Muscle of back (tissue), 11 donors: ENCODE measurements around the gene MRPL23. TPM values are rescaled to one million over a fixed set of nuclear protein-coding genes. Genes with fewer than 3 reads are reported as not detected.

Source experiments
- DNase-seq, 3 donors: peaks; one replicate each; pipeline versions ENCODE4 v3.0.0 to v3.0.0-alpha.2; 2013
- polyA plus RNA-seq, 10 donors: library from polyadenylated mRNA; unstranded; fragments of 120-200 nt; gene quantifications; one replicate each; pipeline ENCODE4 v1.2.1, GENCODE V29; 2013; ENCODE audit not compliant: insufficient read length in 10 of 10

MRPL23 gene
- polyA plus RNA-seq, 10 donors, result 57.6 to 94.8 (median 82.0) TPM

DNA sequence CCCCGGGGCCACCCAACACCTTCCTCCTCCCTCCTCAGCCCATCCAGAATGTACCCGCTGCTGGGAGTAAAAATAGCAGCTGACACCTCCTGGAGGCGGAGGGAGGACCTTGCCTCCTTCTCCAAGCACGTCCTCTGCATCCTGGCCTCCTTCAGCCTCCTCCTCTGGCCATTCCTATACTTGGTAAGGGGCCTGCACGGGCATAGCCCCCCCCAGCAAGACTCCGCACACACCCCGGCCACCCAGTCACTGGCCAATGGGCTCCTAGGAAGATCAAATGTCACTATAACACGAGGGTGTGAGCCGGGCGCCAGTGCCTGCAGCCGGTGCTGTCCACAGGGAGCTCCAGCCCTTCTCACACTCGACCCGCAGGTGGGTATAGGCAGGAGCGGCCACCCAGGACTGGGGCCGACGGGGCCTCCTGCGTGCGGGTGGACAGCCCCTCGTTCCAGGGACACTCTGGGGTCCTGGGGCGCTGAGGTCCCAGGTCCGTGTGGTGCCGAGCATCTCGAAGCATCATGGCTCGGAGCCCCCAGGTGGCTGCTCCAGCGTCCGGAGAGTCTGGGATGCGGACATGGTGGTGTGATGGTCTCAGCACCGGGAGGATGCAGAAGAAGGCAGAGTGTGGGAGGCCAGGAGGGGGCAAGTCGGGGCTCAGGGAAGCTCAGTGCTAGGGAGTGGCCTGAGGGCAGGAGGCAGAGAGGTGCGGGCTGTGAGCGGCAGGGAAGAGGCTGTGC is 27.6 kb upstream of the MRPL23 start, which contains the start of gene TNNT3:
Gene TNNT3 (plus strand): TSS at position 313 of the 737 bp plus-strand sequence. CDS start 3,172 bp downstream, outside the sequence.
- DNase-seq, result peak; percentile 71 to 73 (median 72)

DNA sequence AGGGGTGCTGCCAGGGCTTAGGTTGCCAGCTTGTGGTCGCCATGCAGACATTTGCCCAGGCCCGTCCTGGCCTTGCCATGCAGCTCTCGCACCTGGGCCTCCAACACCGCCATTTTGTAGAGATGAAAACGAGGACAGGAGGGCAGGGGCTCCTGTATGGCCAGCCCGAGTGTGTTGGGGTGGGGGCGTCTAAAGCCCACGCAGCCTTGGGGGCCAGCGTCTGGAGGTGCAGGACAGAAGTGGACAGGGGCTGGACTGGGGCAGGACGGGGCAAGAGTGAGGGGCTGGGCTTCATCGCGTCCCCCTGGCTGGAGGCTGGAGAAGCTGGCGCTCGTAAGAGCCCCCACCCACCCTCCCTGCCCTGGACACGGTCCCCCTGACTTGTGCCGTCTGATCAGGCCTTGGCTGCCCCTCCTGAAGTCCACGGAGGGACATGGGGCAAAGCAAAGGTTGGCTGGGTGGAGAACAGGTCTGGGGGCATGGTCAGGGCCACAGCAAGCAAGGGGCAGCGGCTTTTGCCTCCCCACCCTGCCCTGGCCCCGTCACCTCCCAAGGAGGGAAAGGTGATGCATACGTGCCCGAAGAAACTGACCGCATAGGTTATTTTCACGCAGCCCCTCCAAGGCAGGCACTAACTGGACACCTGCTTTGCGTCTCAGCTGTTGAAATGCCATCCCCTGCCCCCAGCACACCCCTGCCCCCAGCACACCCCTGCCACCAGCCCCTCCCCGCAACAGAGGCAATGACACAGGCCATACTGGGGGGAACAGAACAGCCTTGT is 26.8 kb upstream of the MRPL23 start:
- DNase-seq, result peak in 1 of 3 donors; percentile 41

DNA sequence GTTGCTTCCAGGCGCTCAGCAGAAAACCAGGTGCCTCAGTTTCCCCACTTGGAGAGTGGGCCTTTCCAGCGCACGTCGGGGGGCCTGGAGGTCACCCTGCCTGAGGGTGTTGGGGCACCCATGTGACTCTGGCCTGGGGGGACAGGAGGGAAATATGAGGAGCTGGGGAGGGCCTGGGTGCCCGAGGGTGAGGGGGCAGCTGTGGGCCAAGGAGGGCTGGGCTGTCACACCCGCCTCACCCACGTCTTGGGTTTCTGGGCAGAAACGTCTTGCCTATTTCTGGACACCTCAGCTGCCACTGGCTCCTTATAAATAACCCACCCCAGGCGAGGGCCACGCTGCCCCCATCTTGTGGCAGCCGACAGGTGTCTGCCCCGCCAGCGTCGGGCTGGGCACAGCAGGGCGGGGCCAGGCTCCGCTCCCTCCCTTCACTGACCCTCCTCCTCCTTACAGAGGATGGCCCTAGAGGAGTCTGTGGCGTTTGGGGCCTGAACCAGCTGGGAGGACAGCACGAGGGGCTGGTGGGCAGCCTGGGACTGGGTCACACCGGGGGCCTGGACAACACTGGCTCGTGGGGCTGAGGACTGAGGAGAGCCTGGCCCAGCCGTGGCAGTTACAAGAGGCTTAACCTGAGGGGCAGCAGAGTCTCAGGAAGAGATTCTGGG is 26.1 kb upstream of the MRPL23 start:
- DNase-seq, result peak in 2 of 3 donors; percentile 61 to 64

DNA sequence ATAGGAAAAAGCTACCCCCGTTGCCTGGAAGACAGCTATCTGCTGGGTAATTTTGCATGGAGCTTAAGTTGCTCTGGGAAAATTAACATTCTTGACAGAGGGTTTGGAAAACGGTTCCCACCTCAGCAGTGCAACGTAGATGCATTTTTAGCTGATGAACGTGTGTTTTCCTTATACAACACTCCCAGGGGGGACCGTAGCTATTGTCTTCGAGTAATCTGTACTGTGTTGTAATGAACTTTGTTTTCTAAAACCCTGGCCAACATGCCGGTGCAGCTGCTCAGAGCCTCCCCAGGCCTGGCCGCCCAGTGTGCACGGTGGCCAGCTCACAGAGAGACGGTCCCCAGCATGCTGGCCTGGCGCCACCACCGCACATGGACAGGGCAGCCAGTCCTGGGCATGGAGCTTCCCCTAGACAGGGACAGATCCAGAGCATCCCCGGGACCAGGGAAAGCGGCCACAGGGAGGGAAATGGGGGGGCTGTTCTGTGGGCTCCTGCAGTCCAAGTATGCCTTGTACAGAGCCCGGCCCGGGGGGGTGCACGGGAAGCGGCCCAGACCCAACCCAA is 25.5 kb upstream of the MRPL23 start:
- DNase-seq, result peak; percentile 84 to 98 (median 95)

DNA sequence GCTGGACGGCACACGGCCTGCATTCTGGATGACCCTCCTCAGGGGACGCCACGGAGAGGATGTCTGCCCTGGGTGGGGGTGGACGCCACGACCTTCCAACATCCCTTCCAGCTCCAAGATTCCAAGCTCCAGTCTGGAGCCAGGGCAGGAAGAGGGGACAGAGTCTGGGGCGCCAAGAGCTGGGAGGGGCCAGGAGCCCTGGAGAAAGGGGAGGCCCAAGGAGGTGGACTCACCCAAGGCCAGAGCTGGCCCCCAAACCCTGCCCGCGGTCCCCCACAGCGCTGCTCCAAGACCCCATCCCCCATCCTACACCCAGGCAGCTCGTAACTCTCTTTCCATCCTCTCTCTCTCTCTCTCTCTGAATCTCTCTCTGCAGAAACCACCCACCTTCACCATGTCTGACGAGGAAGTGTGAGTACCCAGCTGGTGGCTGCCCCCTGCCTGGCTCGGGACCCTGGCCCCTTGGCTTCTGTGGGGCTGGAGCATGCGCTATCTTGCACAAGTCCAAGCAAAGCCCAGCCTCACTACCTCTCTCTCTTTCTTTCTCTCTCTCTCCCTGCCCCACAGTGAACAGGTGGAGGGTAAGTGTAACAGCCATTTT is 24.6 kb upstream of the MRPL23 start:
- peak in 2 of 3 donors; percentile 86 to 94 for DNase-seq

DNA sequence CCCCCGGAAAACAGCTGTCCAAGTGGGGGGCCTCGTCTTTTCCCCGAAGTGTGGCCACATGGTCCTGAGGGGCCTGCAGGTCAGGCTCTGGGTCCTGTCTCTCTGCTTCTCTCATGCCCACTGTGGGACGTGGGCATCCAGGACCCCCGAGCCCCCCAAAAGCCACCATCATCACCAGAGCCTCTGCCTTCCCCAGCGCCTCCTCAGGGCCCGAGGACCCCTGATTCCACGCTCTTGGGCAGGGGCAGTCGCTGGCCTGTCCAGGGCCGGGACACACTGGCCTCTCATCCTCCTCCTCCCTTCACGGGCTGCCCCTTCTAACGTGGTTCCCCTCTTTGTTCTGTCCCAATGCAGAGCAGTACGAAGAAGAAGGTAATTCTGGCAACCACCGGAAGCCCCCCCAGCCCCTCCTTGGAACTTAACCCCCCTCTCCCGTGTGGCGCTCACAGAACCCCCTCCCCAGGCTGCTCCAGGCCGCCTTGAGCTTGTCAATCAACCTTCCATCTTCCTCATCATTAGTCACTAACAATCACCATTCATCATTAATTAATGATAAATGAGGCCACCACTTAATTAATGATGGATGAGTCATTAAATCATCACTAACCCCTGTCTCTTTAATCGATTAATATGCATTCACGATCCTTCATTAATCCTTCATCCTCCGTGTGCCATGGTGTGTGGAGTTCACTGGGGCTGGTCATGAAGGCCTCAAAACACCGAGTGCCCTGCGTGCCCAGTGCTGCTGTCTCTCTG is 23.8 kb upstream of the MRPL23 start:
- peak in 1 of 3 donors; percentile 19 for DNase-seq

DNA sequence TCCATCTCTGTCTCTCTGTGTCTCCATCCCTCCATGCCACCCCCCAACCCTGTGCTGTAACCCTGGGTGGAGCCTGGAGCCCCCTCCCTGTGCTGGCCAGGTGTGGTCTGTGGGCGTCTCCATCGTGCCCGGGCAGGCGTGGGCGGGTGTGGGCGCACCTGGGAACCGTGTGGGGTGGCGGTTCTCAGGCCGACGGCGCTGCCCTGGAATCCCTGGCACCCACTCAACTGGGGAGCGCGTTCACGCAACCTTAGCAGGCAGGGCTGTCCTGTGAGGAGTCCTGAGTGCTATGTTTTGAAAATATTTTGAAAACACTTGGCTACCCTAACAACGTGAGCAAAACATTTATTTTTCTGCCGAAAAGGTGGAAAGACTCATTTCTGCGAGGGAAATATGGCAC is 23.0 kb upstream of the MRPL23 start:
- peak in 1 of 3 donors; percentile 64 for DNase-seq

DNA sequence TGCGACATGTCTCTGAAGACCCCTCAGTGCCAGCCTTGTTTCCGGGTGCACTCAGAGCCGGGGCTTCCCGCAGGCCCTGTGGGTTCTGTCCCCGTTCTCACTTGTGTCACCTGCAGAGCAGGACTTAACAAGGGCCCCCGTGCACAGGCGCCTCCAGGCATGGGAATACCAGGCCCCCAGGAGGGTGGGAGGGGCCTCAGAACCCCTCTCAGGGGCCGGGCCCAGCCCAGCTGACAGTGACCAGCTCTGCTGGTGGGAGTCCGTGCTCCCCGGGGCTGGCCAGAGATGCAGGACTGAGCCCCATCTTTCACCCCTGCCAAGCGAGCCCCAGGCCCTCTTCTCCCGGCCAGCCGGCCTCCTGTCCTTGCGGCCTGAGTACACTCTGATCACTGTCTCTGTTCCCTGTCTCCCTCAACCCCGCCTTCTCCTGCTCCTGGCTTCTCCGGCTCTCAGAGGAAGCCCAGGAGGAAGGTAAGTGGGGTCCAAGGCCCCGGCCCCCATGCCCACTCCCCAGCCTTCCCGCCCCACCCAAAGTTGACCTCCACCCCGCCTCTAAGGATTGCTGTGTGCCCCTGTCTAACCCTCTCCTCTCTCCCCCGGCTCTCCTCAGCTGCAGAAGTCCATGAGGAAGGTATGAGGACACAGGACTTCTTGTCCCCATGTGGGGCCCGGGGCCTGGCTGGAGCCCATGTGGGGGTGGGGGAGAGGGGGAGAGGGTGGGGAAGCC is 22.3 kb upstream of the MRPL23 start:
- DNase-seq, result peak in 1 of 3 donors; percentile 33

DNA sequence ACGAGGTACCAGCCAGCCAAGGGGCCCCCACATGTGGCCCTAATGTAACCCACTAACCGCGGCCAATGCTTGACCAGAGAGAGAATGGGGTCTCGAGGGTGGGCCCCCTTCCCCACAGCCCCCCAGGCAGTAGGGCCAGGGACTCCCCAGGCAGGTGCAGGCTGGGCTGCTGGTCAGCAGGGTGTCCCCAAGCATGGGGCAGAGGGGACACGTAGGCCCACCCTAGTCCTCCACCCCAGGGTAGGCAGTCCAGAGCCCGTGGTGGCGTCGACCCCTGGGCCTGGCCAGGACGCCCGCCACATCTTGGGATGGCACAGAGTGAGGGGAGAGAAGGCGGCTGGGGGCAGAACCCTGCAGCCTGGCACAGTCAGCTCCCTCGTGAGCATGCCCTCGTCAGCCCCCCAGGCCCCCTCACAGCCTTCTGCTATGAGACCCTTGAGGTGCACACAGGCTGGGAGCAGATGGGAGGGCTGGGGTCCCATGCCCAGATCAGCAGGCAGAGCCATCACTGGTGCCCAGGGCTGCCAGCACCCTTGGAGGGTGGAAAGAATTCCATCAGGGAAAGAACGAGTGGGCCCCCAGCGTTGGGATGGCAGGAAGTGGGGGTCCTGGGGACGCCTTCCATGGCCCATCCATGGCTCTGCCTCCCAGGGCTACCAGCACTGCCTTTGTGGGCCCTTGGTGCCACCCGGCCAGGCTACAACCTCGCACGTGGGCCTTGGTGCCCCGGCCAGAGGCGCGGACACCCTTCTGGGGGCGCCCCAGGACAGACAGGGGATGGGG is 21.6 kb upstream of the MRPL23 start:
- DNase-seq, result no peak

DNA sequence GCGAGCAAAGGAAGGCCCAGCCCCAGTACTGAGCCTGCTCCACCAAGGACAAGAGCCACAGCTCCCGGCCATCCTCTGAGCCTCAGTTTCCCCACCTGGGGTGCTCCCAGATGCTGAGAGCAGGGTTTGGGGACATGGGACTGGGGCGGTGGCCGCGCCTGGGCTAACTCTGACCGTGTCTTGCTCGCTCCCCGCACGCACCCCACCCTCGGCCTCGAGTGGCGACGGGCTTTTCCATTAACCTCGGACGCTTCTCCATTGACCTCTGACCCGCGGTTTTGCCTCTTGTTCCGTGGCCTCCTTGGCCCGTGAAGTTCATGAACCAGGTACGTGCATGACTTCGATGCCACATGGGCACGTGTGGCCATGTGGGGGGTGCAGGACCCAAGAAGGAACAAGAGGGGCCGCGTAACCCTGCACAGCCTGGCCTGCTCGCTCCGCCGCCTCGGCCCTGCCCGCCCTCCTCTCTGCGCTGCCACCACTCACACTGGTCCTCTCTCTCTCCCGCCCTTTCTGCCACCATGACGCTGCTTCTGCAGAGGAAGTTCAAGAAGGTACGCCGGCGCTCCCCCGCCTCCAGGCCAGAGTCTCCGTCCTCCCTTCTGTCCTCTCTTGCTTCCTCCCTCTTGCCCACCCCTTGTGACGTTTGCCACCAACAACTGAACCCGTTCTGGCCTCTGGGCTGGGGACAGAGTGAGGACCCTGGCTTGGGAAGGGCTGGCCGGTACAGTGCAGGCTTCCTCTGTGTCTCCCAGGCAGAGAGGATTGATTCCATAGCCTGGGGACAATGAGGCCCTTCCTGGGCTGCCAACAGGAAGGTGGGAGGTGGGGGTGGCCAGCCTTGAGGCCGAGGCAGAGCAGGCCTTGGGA is 20.7 kb upstream of the MRPL23 start:
- no peak for DNase-seq

DNA sequence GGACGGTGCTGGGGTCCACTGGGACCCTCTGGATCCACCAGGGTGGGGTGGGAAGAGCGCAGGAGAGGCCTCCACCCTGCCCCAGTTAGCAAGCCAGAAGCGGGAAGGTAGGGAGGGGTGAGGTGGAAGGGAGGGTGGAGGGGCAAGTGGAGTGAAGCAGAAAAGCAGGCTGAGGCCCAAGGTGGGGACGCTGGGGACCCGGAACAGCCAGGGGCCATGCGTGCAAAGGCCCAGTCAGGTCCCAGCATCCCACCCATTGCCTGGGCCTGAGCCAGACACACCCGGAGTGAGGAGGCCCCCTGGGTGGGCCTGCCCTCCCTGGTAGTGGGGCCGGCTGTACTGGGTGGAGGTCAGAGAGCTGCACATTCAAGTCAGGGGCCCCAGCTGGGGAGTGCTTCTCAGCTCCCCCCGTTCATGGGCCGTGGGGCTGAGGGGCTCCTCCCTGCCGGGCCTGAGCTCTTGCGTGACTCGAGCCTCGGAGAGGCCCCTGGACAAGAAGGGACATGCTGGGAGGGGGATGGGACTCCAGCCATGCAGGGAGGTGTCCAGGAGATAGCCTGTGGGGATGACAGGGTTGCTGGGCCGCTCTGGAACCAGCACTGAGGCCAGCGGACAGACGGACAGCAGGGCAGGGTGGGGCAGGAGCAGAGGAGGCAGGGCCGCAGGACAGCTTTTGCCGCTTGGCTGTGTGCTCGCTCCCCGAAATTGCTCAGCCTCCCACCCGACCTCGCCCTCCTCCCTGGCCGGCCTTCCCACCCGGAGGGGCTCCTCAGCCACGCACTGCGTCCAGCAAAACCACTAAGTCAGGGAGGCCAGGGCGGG is 19.9 kb upstream of the MRPL23 start:
- peak in 2 of 3 donors; percentile 82 to 94 for DNase-seq

DNA sequence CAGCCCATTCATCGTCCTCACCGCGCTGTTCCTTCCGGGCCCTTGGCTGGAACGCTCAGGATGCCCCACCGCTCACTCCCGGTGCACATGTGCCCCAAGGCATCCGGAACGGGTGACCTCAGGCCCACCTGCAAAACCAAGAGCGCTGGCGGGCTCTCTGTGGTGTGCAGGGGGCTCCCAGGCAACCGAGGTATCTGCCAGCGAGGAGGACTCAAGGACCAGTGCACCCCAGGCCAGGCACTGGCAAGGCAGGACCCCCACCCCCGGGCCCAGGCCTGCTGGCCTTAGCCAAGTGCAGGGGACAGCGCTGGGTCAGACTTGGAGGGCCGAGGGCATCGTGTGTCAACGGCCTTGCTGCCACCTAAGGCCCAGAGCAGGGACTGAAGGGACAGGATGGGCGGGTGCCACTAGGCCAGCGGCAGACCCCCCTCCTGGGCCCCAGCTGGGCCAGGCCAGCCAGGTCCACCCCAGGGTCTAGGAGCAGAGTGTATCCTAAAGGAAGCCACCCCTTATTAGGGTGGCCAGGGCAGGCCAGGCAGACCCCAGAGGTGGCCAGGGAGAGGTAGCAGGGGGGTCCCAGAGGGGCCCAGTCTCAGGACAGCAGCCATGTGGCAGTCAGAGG is 19.2 kb upstream of the MRPL23 start:
- no peak for DNase-seq

DNA sequence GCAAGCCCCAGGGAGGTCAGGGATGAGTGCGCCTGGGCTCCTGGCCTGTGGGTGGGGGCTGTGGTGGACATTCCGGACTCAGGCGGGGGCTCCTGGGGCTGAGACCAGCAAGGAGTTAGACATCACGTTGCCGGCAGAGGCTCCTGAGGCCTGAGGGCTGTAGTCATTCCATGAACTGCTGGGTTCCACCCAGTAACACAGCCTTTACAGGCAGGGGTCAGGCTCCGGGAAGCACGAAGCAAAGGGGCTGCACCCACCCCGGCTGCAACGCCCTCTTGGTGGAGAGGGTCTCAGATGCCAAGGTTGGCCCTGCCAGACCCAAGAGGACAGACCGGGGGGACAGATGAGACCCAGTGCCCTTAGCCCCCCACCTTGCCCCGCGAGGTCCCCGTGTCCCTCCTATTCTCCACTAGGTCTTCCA is 18.7 kb upstream of the MRPL23 start:
- DNase-seq, result peak in 1 of 3 donors; percentile 75

DNA sequence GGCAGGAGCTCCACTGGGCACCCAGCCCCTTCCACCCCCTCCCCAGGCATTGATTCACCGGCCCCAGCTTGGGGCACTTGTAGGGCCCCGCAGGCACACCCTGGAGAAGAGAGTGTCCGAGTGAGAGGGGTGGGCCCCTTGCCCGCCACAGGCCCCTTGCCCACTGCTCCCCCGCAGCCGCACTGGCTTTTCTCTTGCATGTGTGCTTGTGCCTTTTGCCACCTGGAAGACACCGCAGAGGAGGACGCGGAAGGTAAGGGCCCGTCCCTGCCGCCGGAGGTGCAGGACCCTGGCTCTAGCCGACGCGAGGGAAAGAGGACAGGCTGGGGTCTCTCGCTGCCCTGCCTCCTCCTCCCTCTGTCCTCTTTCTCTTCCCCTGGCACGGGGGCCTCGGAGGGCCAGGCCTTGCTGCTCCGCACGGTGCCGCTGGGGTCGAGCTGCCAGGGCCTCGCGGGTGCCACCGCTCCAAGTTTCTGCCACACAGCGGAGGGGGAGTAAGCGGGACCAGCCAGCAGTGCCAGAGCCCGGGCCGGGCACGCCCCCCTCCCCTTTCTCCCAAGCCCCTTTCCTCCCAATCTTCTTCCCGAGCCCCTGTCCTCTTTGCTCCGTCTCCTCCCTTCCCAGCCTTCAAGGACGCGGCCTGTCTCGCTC is 18.1 kb upstream of the MRPL23 start:
- no peak for DNase-seq

DNA sequence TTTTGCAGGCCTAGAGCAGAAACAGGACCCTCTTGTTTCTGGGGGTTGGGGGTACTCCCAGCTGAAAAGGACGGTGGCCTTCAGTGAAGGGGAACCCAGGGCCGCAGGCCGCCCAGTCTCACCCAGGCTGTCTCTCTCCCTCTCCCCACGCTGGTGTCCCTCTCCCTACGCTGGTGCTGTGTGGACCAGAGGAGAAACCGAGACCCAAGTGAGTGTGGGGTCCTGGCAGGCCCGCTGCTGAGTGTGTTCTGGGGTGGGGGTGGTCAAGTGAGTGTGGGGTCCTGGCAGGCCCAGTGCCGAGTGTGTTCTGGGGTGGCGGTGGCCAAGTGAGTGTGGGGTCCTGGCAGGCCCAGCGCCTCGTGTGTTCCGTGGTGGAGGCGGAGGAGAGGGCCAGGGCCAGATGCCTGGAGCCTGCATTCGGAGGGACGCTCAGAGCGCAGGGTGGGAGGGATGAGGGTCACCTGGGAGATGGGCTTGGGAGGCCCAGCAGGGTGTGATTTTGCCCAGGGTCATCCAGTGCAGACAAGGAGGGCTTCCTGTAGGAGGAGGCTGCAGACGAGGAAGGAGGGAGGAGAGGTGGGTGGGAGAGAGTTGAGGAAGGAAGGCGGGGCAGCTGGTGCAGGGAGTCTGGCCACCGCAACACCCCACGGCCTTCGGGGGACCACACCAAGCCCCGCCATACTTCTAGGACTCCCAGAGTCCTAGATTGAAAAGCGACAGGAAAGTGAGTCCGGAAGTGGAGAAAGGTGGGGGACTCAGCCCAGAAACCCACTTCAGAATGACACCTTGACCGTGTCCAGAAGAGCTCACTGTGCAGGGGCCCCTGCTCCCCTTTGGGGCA is 17.3 kb upstream of the MRPL23 start:
- DNase-seq, result no peak
